HG03460 (cell line): ENCODE results near the gene KHDRBS2.

Experiments used
- ATAC-seq: cut with Tn5 transposase; IDR thresholded peaks from one replicate; pipeline ENCODE4 v1.9.1; 2021; ENCODE audit not compliant: unreplicated experiment

KHDRBS2 gene

GRCh38 chr6:61640463-61640862 is 645.6 kb downstream of the KHDRBS2 start:
- ATAC-seq = no peak
